Endothelial cell of umbilical vein (primary cell): ENCODE data around the gene MDFI. TPM values are rescaled to one million over a fixed set of nuclear protein-coding genes. Genes with fewer than 3 reads are reported as not detected.

ENCODE experiments used
- BruUV-seq: library from RNA; stranded (reverse); fragments of 400-500 nt; replicated peaks from 2 replicates; lab custom pipeline; 2021; lab: Mats Ljungman, UMichigan
- CTCF ChIA-PET: fragments of 300-600, 350-600 bp; sonication (Branson Sonifier 250); formaldehyde crosslinking; loops from one replicate; lab custom pipeline; 2021; ENCODE audit warnings: antibody characterized with exemption, inconsistent platforms; lab: Charles Lee
- POLR2A ChIA-PET: fragments of 300-600, 350-600 bp; sonication (Branson Sonifier 250); formaldehyde crosslinking; loops from one replicate; lab custom pipeline; 2021; ENCODE audit warnings: antibody characterized with exemption, inconsistent platforms; lab: Charles Lee
- DNase-seq: peaks from one replicate; pipeline ENCODE4 v3.0.0-alpha.2; 2011; ENCODE audit warnings: low read depth, low spot score
- FAIRE-seq: peaks from 2 replicates; lab custom pipeline; 2011; peaks lifted over from hg19 to GRCh38; lab: Jason Lieb, UNC
- H2AFZ ChIP-seq: 2 replicates; pipeline ENCODE4 v1.6.0; 2012; ENCODE audit warnings: low read depth, low read length, control low read depth, inconsistent platforms
- H3K27ac ChIP-seq: 2 replicates; pipeline ENCODE4 v1.5.1; 2011; ENCODE audit warnings: low read depth, mild to moderate bottlenecking, control low read depth, low read length, moderate library complexity; ENCODE audit not compliant: insufficient read depth
- H3K27me3 ChIP-seq, 2 experiments: 2 replicates each; pipeline versions ENCODE4 v1.6.0 to v1.6.1; 2011; ENCODE audit warnings: low read length in 2 of 2, mixed read lengths in 1 of 2; ENCODE audit not compliant: control insufficient read depth in 2 of 2, insufficient read depth in 2 of 2
- H3K36me3 ChIP-seq, 2 experiments: 2 replicates in 1 of 2; 3 replicates in 1 of 2; pipeline ENCODE4 v1.5.1; 2011; ENCODE audit warnings: low read length in 2 of 2, mild to moderate bottlenecking in 1 of 2, moderate library complexity in 1 of 2; ENCODE audit not compliant: control insufficient read depth in 2 of 2, insufficient read depth in 2 of 2; ENCODE audit errors: extremely low read depth in 1 of 2
- H3K4me1 ChIP-seq: 3 replicates; pipeline ENCODE4 v1.5.1; 2011; ENCODE audit warnings: mild to moderate bottlenecking, low read length; ENCODE audit not compliant: control insufficient read depth, insufficient read depth; ENCODE audit errors: extremely low read depth
- H3K4me2 ChIP-seq: 2 replicates; pipeline ENCODE4 v1.6.1; 2011; ENCODE audit warnings: low read length, control low read depth, mixed read lengths; ENCODE audit not compliant: insufficient read depth
- H3K4me3 ChIP-seq, 3 experiments: fragments of 200-600 bp in 1 of 3; sonication (generic), shearing (Covaris generic) in 1 of 3; replicated peaks in 1 of 3; 2 replicates each; pipeline ENCODE4 v1.5.1; 2011 to 2016; ENCODE audit warnings: control low read depth in 3 of 3, low read length in 3 of 3, mild to moderate bottlenecking in 2 of 3, inconsistent platforms in 1 of 3, low read depth in 1 of 3, moderate library complexity in 1 of 3; ENCODE audit not compliant: insufficient read depth in 1 of 3
- H3K79me2 ChIP-seq: 2 replicates; pipeline ENCODE4 v1.6.0; 2012; ENCODE audit warnings: low read length, inconsistent platforms; ENCODE audit not compliant: control insufficient read depth, insufficient read depth
- H3K9ac ChIP-seq: replicated peaks from 2 replicates; pipeline ENCODE3; 2011; ENCODE audit warnings: low read length, control low read depth; ENCODE audit not compliant: insufficient read depth; ENCODE audit errors: extremely low read depth
- H3K9me1 ChIP-seq: replicated peaks from 3 replicates; pipeline ENCODE4 v1.6.0; 2011; ENCODE audit warnings: mild to moderate bottlenecking, low read length; ENCODE audit not compliant: control insufficient read depth, insufficient read depth; ENCODE audit errors: extremely low read depth
- H3K9me3 ChIP-seq: replicated peaks from 2 replicates; pipeline ENCODE4 v1.5.1; 2012; ENCODE audit warnings: low read length, inconsistent platforms; ENCODE audit not compliant: control insufficient read depth, insufficient read depth
- H4K20me1 ChIP-seq: replicated peaks from 2 replicates; pipeline ENCODE3; 2011; ENCODE audit warnings: mild to moderate bottlenecking, low read length; ENCODE audit not compliant: control insufficient read depth, insufficient read depth; ENCODE audit errors: extremely low read depth
- EZH2 ChIP-seq: IDR thresholded peaks from 2 replicates; pipeline ENCODE4 v1.6.1; 2012; ENCODE audit warnings: borderline replicate concordance, low read depth, mild to moderate bottlenecking, moderate library complexity, low read length, inconsistent platforms; ENCODE audit not compliant: severe bottlenecking
- FOS ChIP-seq: IDR thresholded peaks from 2 replicates; pipeline ENCODE4 v1.6.1; 2011; ENCODE audit warnings: mild to moderate bottlenecking, low read length, moderate library complexity, borderline replicate concordance; ENCODE audit not compliant: insufficient read depth
- GATA2 ChIP-seq: IDR thresholded peaks from 2 replicates; pipeline ENCODE4 v1.7.0; 2011; ENCODE audit warnings: low read depth, mild to moderate bottlenecking, moderate library complexity, mixed read lengths, low read length; ENCODE audit not compliant: insufficient read length, insufficient read depth
- JUN ChIP-seq: IDR thresholded peaks from 2 replicates; pipeline ENCODE4 v1.6.1; 2011; ENCODE audit warnings: borderline replicate concordance, low read depth; ENCODE audit not compliant: insufficient read length, insufficient read depth
- MYC ChIP-seq: IDR thresholded peaks from one replicate; pipeline ENCODE4 v1.6.1; 2011; ENCODE audit warnings: mild to moderate bottlenecking, low read depth, low read length
- POLR2A ChIP-seq: IDR thresholded peaks from 2 replicates; pipeline ENCODE4 v1.6.1; 2012; ENCODE audit warnings: low read depth, mild to moderate bottlenecking, control low read depth, low read length
- POLR2AphosphoS5 ChIP-seq: IDR thresholded peaks from 2 replicates; pipeline ENCODE4 v1.6.1; 2012; ENCODE audit warnings: low read depth, mild to moderate bottlenecking, control low read depth, low read length, moderate library complexity; ENCODE audit not compliant: insufficient read depth
- dilution Hi-C: fragments of 300-500 bp; cut with MboI; formaldehyde crosslinking; loops from one replicate; pipeline ENCODE4 v1.15.0; 2019; ENCODE audit warnings: low sequenced_read_pairs; ENCODE audit not compliant: extremely low pct_ligation_motif_present
- intact Hi-C: fragments of 100-400 bp; cut with micrococcal nuclease; formaldehyde crosslinking; loops from one replicate; pipeline ENCODE4 v1.10.0; 2022
- polyA plus RNA-seq, 4 experiments: library from polyadenylated mRNA; depleted of rRNA in 3 of 4; stranded (reverse) in 3 of 4; unstranded in 1 of 4; fragments of >200 nt; gene quantifications; 2 replicates each; pipeline versions ENCODE4 v1.2.1 to v1.2.3, GENCODE V29; 2011 to 2012; ENCODE audit warnings: missing spikeins in 1 of 4
- total RNA-seq: library from RNA; stranded (reverse); gene quantifications from 2 replicates; pipeline ENCODE4 v1.2.3, GENCODE V29; 2021
- TF ChIP-seq, protein P1 (sequence below): IDR thresholded peaks from 2 replicates; pipeline ENCODE4 v1.6.1; 2011; ENCODE audit not compliant: insufficient read depth, insufficient read length
- TF ChIP-seq, protein P2 (sequence below), 2 donors: IDR thresholded peaks; 1 replicate in 1 of 2; 2 replicates in 1 of 2; pipeline ENCODE4 v1.5.1; 2011; ENCODE audit warnings: low read length in 2 of 2, mild to moderate bottlenecking in 2 of 2, moderate library complexity in 2 of 2, control low read depth in 1 of 2, inconsistent platforms in 1 of 2, low read depth in 1 of 2; ENCODE audit not compliant: insufficient read depth in 1 of 2; ENCODE audit errors: extremely low read depth in 1 of 2

MDFI gene
- total and polyA plus RNA-seq, 2 donors (not counting 3 experiments of a cell fraction or from before 2014, with no cell fraction given) = 32.4 to 74.1 TPM

DNA sequence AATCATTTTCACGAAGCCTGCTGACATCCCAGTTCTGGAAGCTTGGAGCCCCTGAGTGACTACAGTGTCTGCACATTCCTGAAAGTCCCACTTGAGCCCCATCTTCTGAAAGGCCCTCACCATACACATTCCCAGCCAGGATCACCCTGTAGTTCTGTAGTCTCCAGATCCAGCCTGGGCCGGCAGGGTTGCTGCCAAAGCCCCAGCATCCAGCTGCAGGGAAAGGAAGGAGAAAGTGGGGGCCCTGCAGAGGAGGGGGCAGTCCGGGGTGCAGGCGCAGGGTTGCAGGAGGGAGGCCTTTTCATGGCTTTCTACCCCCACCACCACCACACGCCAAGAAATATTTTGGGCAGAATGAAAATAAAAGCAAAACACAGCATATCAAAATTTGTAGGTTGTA lies 26.0 kb downstream of the MDFI start:
- BruUV-seq = no TSS peak
- CTCF ChIA-PET = interaction anchor here (1.2 to 2.1 kb wide), 3 partner anchors 11 to 24 kb away, joined by 3 to 5 read pairs (median 3); no protein-coding TSS in a partner anchor
- Histone ChIP-seq H4K20me1 (no peaks in the 10 kb centered on the region), H3K9me3 (no peaks in the 10 kb centered on the region), H3K27me3 (peaks cover 24 to 32% of the 10 kb centered on the region in 2 experiments), H3K27ac (no peak overlapping the region), H2AFZ (no peak overlapping the region), H3K4me3 (no peak overlapping the region), H3K4me2 (no peak overlapping the region), H3K36me3 (no peaks in the 10 kb centered on the region), H3K4me1 (no peaks in the 10 kb centered on the region), H3K9me1 (no peaks in the 10 kb centered on the region), H3K9ac (no peak overlapping the region), H3K79me2 (no peaks in the 10 kb centered on the region)
- FAIRE-seq = no peak
- TF ChIP-seq, protein P1, sequence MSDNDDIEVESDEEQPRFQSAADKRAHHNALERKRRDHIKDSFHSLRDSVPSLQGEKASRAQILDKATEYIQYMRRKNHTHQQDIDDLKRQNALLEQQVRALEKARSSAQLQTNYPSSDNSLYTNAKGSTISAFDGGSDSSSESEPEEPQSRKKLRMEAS = no peak
- TF ChIP-seq POLR2AphosphoS5 = no peak
- TF ChIP-seq, protein P2, sequence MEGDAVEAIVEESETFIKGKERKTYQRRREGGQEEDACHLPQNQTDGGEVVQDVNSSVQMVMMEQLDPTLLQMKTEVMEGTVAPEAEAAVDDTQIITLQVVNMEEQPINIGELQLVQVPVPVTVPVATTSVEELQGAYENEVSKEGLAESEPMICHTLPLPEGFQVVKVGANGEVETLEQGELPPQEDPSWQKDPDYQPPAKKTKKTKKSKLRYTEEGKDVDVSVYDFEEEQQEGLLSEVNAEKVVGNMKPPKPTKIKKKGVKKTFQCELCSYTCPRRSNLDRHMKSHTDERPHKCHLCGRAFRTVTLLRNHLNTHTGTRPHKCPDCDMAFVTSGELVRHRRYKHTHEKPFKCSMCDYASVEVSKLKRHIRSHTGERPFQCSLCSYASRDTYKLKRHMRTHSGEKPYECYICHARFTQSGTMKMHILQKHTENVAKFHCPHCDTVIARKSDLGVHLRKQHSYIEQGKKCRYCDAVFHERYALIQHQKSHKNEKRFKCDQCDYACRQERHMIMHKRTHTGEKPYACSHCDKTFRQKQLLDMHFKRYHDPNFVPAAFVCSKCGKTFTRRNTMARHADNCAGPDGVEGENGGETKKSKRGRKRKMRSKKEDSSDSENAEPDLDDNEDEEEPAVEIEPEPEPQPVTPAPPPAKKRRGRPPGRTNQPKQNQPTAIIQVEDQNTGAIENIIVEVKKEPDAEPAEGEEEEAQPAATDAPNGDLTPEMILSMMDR (IDR thresholded peaks at IDR 0.05; ENCODE audit: extremely low read depth in 1 of 2, insufficient read depth in 1 of 2, low read depth in 1 of 2, low read length in 2 of 2) = no peak
- no peak for TF ChIP-seq POLR2A
- TF ChIP-seq JUN = no peak
- TF ChIP-seq GATA2 = no peak
- no peak for TF ChIP-seq FOS
- no peak for TF ChIP-seq EZH2
- TF ChIP-seq MYC = no peak
- POLR2A ChIA-PET = no interaction called here
- intact Hi-C loops = no loop called here
- no peak for DNase-seq
- dilution Hi-C loops = no loop called here
